GM12878 (cell line): ENCODE measurements around the gene COL4A1.

Source experiments
- CBX5 ChIP-seq: sonication (generic); IDR thresholded peaks from 2 replicates; pipeline ENCODE4 v1.6.1; 2016; ENCODE audit warnings: low read depth, moderate library complexity, mild to moderate bottlenecking, inconsistent platforms
- CREM ChIP-seq: IDR thresholded peaks from 2 replicates; pipeline ENCODE4 v1.6.1; 2014; ENCODE audit warnings: antibody characterized with exemption, low read depth
- CTCF ChIP-seq, 3 experiments: IDR thresholded peaks in 2 of 3; conservative IDR thresholded peaks in 1 of 3; 2 replicates each; pipeline ENCODE4 v1.5.1; 2011; ENCODE audit warnings: low read depth in 3 of 3, low read length in 3 of 3, mild to moderate bottlenecking in 3 of 3, control low read depth in 2 of 3, moderate library complexity in 2 of 3, inconsistent platforms in 1 of 3, mixed read lengths in 1 of 3; ENCODE audit not compliant: control insufficient read depth in 2 of 3, insufficient read depth in 1 of 3; ENCODE audit errors: extremely low read depth in 1 of 3
- USF2 ChIP-seq: IDR thresholded peaks from 2 replicates; pipeline ENCODE4 v1.6.1; 2011; ENCODE audit warnings: low read depth, low read length, improper control_type of control experiment, borderline replicate concordance

DNA sequence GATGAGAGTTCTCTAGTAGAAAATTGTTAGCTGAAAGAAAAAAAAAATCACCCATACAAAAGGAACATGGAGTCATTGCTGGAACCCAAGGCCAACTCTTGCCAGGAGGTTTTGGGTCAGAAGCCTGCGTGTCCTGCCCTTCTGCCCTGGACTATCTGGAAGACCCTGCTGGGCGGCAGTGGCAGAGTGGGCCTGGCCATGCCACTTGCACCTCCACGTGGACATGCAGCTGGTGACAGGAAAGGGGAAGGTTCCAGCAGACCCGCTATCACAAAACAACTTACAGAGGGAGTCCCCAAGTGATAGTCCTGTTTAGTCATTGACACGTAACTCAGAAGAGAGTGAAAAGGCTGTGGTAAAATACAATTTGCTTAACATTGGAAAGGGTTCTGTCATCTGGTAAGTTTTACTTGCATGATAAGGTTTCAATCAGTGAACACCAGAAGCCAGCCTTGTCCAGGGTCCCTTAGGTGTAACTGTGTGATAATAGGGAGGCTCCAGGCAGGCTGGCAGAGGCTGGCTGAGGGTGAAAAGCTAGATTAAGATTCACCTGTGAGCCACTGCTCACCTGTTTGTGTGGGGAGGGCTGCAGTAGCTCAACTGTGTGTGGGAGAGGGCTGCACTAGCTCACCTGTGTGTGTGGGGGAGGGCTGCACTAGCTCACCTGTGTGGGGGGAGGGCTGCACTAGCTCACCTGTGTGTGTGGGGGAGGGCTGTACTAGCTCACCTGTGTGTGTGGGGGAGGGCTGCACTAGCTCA lies 47.9 kb upstream of the COL4A1 start:
- TF ChIP-seq CREM, result no peak
- TF ChIP-seq USF2, result no peak
- no peak for TF ChIP-seq CBX5
- no peak for TF ChIP-seq CTCF (IDR thresholded peaks at IDR 0.05 in 2 of 3, conservative IDR thresholded peaks at IDR 0.05 in 1 of 3; ENCODE audit: control insufficient read depth in 2 of 3, extremely low read depth in 1 of 3, insufficient read depth in 1 of 3, low read depth in 3 of 3, low read length in 3 of 3)
